Muscle of leg (tissue), 11 donors: ENCODE measurements around the gene EFNA5. TPM values are rescaled to one million over a fixed set of nuclear protein-coding genes. Genes with fewer than 3 reads are reported as not detected.

Experiments
- DNase-seq: peaks from one replicate; pipeline ENCODE4 v3.0.0; 2013
- H3K27ac ChIP-seq: one replicate; pipeline ENCODE4 v1.5.1; 2013; ENCODE audit warnings: mild to moderate bottlenecking, low read length, control low read depth
- H3K27me3 ChIP-seq: one replicate; pipeline ENCODE4 v1.6.1; 2013; ENCODE audit warnings: low read length; ENCODE audit not compliant: control insufficient read depth, insufficient read depth
- H3K36me3 ChIP-seq: one replicate; pipeline ENCODE4 v1.6.1; 2013; ENCODE audit warnings: low read length; ENCODE audit not compliant: control insufficient read depth, insufficient read depth
- H3K4me1 ChIP-seq: one replicate; pipeline ENCODE4 v1.6.1; 2013; ENCODE audit warnings: low read length; ENCODE audit not compliant: control insufficient read depth, insufficient read depth
- H3K4me3 ChIP-seq: one replicate; pipeline ENCODE4 v1.5.1; 2013; ENCODE audit warnings: low read length, control low read depth
- H3K9me3 ChIP-seq: replicated peaks from 2 replicates; pipeline ENCODE4 v1.6.1; 2013; ENCODE audit warnings: low read depth, low read length; ENCODE audit not compliant: control insufficient read depth
- WGBS: methylation state at CpG from one replicate; pipeline ENCODE4 v1.1.5; 2013; ENCODE audit warnings: missing lambda C conversion rate; ENCODE audit not compliant: insufficient coverage; 5-methylcytosine and 5-hydroxymethylcytosine counted together
- polyA plus RNA-seq, 8 donors: library from polyadenylated mRNA; unstranded; fragments of 120-200 nt; gene quantifications; one replicate each; pipeline versions ENCODE4 v1.2.1 to v1.2.3, GENCODE V29; 2013; ENCODE audit warnings: inconsistent platforms in 1 of 8, low replicate concordance in 1 of 8; ENCODE audit not compliant: insufficient read length in 8 of 8, insufficient read depth in 1 of 8
- total RNA-seq: library from RNA; stranded (reverse); fragments of 120-200 nt; gene quantifications from one replicate; pipeline ENCODE4 v1.2.4, GENCODE V29; 2013

EFNA5 gene
- total and polyA plus RNA-seq, 9 donors: 2.2 to 11.4 (median 4.0) TPM

DNA sequence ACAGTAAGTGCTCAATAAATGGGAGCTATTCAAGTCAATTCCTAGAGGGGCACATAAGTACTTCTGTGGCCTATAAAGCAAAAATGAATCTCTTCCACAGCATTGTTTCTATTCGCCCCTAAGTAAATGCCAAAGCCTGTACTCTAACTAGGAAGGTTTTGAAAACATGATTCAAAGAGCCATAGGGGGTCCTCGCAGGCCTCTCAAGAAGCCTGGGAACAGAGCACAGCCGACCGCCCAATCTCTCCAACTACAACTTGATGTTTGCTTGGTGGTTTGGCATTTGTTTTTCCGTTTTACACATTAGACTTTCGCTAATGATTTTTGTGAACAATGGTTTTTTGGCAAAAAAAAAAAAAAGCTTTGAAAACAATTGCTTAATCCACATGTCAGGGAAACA is 19.4 kb downstream of the EFNA5 start:
- WGBS: no CpG with 5 or more reads among the region's 6 CpGs
- DNase-seq: no peak
- H3K4me3 ChIP-seq: no peak overlapping the region
- no peaks in the 10 kb centered on the region for H3K9me3 ChIP-seq
- no peaks in the 10 kb centered on the region for H3K36me3 ChIP-seq
- peaks cover 4% of the 10 kb centered on the region for H3K4me1 ChIP-seq
- H3K27me3 ChIP-seq: no peaks in the 10 kb centered on the region
- H3K27ac ChIP-seq: no peak overlapping the region

DNA sequence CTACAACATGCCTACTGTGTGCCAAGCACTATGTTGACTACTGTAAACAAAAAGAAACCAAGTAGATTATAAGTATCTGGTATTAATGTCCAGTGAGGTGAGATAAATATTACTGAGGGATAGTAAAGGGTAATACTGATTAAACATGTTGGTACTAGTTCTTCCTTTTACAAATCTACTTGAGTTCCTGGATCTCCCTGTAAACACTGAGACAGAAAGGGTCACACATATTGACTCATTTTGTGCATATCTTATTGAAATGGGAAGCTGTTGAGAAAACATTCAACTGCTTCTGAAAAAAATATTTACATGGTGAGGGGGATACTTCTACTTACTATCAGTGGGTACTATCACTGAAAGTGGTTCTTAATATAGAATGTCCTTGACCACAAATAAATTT is 24.3 kb downstream of the EFNA5 start:
- DNase-seq: no peak
- no peaks in the 10 kb centered on the region for H3K4me1 ChIP-seq
- H3K27ac ChIP-seq: no peak overlapping the region
- no peaks in the 10 kb centered on the region for H3K36me3 ChIP-seq
- no peak overlapping the region for H3K4me3 ChIP-seq
- H3K9me3 ChIP-seq: no peaks in the 10 kb centered on the region
- H3K27me3 ChIP-seq: no peaks in the 10 kb centered on the region

DNA sequence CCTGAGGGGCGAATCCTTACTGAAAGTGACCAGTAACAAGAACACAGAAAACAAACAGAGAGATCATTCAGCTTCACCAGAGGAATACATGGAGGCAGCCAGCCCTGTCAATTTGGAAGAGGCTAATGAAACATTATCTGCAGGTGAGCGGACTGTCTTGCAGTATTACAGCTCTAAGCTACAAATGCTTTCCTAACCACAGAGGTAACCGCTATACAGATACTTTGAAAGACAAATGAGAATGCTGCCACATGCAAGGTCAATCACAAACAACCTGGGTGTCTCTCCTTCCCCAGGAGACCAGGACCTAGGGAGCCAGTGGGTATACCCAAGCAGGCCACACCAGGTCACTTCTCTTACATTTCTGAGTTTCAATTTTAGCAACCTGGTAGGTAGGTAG is 30.2 kb downstream of the EFNA5 start:
- H3K27ac ChIP-seq: no peak overlapping the region
- WGBS: 100% methylated on average over 2 of the region's 3 CpGs
- H3K4me3 ChIP-seq: no peak overlapping the region
- no peaks in the 10 kb centered on the region for H3K27me3 ChIP-seq
- H3K9me3 ChIP-seq: no peaks in the 10 kb centered on the region
- H3K4me1 ChIP-seq: no peaks in the 10 kb centered on the region
- DNase-seq: no peak
- H3K36me3 ChIP-seq: no peaks in the 10 kb centered on the region

DNA sequence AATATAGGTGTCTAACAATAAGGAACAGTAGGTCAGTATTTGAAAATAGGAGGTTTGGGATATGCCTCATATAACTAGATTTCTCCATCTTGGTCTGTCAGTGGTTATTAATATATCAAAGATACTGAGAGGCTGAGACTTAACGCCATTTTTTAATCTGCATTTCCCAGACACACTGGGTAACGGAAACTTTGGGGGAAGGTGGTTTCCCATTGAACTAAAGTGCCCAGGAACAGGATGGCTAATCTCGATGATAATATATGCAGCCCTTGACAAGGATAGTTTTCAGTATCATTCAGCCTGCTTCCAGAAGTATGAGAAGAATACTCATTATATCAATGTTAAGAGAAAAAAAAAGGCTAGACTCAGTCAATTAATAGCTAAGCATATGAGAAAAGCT is 30.7 kb downstream of the EFNA5 start:
- no peaks in the 10 kb centered on the region for H3K4me1 ChIP-seq
- H3K36me3 ChIP-seq: no peaks in the 10 kb centered on the region
- no peak overlapping the region for H3K4me3 ChIP-seq
- H3K9me3 ChIP-seq: no peaks in the 10 kb centered on the region
- no peak for DNase-seq
- no peak overlapping the region for H3K27ac ChIP-seq
- no CpG with 5 or more reads among the region's 3 CpGs for WGBS
- no peaks in the 10 kb centered on the region for H3K27me3 ChIP-seq

DNA sequence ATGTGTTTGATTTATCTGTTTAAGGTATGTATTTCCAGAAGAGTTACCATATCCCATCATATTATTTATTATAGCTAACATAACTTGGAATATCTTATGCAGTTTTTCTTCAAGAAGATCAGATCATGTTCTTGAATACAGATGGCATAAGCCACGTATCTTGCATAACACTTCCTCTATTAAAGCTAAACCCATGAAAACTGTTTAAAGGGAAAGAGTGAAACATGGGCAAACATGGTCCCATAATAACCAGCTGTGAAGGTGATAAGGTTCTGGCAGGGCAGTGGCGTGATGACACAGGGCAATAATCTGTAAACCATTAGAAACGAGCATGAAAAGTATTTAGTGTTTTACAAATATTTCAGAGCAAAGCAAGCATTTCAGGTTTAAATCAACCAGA is 34.2 kb downstream of the EFNA5 start:
- H3K27me3 ChIP-seq: no peaks in the 10 kb centered on the region
- H3K27ac ChIP-seq: no peak overlapping the region
- no peak for DNase-seq
- H3K4me3 ChIP-seq: no peak overlapping the region
- H3K36me3 ChIP-seq: no peaks in the 10 kb centered on the region
- WGBS: no CpG with 5 or more reads among the region's 3 CpGs
- H3K9me3 ChIP-seq: no peaks in the 10 kb centered on the region
- no peaks in the 10 kb centered on the region for H3K4me1 ChIP-seq

DNA sequence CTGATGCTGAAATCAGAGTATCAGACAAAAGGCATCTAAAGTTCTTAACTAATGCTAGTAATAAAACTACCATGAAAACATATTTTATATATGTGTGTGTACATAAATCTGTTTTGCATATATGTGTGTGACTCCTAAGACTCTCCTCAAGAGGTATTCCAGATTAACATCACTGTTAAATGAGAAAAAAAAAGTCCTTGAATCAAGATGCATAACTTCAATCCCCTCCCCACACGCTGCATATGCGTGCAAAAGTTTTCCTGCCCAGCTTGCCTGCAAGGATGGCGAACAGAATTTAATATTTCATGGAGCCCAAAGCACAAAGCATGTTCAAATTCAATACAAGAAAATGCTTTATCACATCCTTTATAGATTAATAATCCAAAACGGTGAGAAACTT is 34.7 kb downstream of the EFNA5 start:
- no peaks in the 10 kb centered on the region for H3K9me3 ChIP-seq
- no peak overlapping the region for H3K27ac ChIP-seq
- H3K4me1 ChIP-seq: no peaks in the 10 kb centered on the region
- no CpG with 5 or more reads among the region's 4 CpGs for WGBS
- H3K36me3 ChIP-seq: no peaks in the 10 kb centered on the region
- no peaks in the 10 kb centered on the region for H3K27me3 ChIP-seq
- no peak overlapping the region for H3K4me3 ChIP-seq
- no peak for DNase-seq

DNA sequence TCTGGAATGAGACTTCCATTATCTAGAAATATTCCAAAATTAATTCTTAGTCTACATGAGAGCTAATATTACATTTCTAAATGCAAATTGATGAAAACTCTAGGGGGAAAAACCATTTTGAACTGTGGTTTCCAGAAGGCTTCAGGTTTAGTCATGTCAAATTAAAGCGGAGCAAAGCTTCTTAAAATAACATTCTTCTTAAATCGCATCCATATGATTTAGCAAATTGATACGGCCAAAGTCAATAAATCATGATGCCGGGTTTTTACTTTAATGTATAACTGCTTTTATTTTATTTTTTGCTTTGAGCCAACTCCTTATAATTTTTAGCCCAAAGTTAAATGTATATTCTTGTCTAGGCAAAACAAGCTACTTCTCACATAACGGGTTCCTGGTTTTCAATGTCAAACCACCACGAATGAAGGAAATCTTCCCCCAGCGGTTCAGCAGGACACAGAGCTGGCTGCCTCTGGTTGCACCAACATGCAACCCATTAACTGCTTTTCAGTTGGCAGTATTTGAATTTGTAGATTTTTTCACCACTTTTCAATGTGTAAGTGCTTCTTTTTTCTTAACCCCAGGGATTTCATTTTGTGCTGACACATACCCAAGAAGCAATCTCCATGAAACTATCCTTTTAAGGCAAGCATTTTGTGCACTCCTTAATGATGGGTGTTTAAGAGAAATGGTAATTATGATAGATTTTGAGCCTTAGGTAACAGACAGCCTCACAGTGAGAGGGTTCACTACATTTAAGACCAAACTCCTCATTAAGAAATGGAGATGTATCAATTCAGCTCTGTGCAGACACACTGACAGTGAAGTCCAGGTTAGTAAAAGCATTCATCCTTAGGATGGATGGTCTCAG is 35.5 kb downstream of the EFNA5 start:
- H3K27me3 ChIP-seq: no peaks in the 10 kb centered on the region
- H3K36me3 ChIP-seq: no peaks in the 10 kb centered on the region
- WGBS: no CpG with 5 or more reads among the region's 7 CpGs
- H3K27ac ChIP-seq: no peak overlapping the region
- no peak overlapping the region for H3K4me3 ChIP-seq
- H3K4me1 ChIP-seq: no peaks in the 10 kb centered on the region
- H3K9me3 ChIP-seq: no peaks in the 10 kb centered on the region
- no peak for DNase-seq

DNA sequence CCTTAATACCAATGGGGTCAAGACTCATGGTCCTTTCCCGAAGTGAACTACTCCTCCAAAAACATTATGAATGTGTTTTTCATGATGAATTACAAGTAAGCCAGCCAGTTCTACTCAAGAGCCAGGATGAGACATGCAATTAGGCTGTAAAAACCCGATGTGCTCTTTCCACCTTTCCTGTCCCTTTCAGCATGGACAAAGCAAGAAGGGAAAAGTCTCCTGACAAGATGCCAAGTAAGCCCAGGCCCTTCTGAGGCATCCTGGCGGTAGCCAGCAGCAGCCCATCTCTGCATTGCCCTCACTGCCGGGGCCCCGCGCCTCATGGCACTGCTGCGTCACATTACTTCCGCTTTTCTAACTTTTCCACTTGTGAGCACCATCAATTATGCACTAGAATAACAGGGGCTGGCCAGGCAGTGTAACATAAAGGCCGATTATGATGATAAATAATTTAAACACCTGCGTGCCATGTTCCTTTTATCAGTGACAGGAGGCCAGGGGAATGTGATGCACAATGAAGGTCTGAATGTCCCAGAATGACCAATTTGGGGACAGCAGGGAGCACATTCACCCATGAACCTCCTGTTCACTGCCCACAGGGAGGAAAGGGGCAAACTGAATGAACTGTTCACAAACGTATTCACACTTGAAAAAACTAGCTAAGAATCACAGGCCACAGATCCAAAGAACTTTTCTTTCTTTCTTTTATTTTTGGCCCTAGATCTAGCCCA is 37.4 kb downstream of the EFNA5 start:
- Histone ChIP-seq H3K4me1 (no peaks in the 10 kb centered on the region), H3K9me3 (no peaks in the 10 kb centered on the region), H3K27me3 (no peaks in the 10 kb centered on the region), H3K27ac (no peak overlapping the region), H3K36me3 (no peaks in the 10 kb centered on the region), H3K4me3 (no peak overlapping the region)
- DNase-seq: no peak
- WGBS: 90% methylated on average over 3 of the region's 11 CpGs

DNA sequence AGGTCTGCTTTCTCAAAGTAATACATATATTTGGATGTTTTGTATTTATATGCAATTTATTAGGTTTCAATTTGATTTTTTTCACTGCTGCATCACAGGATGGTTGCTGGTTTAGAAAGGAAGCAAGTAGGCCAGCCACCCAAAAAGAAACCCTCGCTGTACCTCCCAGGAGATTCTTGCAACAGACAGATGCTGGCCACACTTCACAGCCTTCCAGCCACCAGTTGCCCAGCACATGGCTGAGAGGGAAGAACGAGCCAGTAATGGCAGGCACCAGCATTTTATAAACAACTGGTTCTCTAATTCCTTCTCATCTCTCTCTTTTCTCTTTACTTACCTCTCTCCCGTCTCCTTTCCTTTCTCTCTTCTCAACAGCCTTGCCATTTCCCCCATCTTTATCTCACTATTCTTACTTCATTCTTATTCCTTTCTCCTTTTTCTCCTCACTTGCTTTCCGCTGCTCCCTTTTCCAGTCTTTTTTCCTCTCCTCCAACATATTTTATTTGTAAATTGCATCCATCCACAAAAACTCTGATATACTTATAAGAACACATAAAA is 38.9 kb downstream of the EFNA5 start:
- 69% methylated on average over 3 of the region's 4 CpGs for WGBS
- Histone ChIP-seq H3K27ac (no peak overlapping the region), H3K9me3 (no peaks in the 10 kb centered on the region), H3K4me1 (no peaks in the 10 kb centered on the region), H3K27me3 (no peaks in the 10 kb centered on the region), H3K4me3 (no peak overlapping the region), H3K36me3 (no peaks in the 10 kb centered on the region)
- DNase-seq: no peak

DNA sequence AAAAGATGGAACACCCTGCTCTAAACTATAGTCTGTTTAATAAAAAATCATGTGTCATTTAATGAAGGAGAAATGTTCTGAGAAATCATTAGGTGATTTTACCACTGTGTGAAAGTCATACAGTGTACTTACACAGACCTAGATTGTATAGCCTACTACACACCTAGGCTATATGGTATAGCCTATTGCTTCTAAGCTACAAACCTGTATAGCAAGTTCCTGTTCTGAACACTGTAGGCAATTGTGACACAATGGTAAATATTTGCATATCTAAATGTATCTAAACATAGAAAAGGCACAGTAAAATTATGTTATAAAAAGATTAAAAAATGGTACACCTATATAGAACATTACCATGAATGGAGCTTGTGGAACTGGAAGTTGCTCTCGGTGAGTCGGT is 40.6 kb downstream of the EFNA5 start:
- Histone ChIP-seq H3K9me3 (no peaks in the 10 kb centered on the region), H3K36me3 (no peaks in the 10 kb centered on the region), H3K4me3 (no peak overlapping the region), H3K27ac (no peak overlapping the region), H3K27me3 (no peaks in the 10 kb centered on the region), H3K4me1 (no peaks in the 10 kb centered on the region)
- no peak for DNase-seq
- WGBS: no CpG with 5 or more reads among the region's 2 CpGs
